HG02852 (cell line): Measurements from ENCODE around the gene HIVEP2.

Experiments
- ATAC-seq: cut with Tn5 transposase; IDR thresholded peaks from one replicate; pipeline ENCODE4 v1.9.1; 2021; ENCODE audit warnings: mild to moderate bottlenecking, moderate library complexity; ENCODE audit not compliant: unreplicated experiment

HIVEP2 gene

DNA sequence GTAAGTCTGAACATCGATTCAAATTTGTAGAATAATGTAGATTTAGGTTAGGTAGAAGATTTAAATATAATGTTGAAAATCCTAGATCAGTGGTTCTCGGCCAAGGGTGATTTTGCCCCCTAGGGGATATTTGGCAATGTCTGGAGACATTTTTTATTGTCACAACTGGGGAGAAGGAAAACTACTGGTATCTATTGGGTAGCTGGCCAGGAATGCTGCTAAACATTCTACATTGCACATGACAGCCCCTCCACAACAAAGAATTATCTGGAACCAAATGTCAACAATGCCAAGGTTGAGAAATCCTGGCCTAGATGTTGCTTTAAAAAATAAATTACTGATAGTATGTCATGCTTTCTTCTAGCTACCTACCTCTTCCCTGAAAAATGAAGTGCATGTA, 76.1 kb downstream of the HIVEP2 start:
- no peak for ATAC-seq

DNA sequence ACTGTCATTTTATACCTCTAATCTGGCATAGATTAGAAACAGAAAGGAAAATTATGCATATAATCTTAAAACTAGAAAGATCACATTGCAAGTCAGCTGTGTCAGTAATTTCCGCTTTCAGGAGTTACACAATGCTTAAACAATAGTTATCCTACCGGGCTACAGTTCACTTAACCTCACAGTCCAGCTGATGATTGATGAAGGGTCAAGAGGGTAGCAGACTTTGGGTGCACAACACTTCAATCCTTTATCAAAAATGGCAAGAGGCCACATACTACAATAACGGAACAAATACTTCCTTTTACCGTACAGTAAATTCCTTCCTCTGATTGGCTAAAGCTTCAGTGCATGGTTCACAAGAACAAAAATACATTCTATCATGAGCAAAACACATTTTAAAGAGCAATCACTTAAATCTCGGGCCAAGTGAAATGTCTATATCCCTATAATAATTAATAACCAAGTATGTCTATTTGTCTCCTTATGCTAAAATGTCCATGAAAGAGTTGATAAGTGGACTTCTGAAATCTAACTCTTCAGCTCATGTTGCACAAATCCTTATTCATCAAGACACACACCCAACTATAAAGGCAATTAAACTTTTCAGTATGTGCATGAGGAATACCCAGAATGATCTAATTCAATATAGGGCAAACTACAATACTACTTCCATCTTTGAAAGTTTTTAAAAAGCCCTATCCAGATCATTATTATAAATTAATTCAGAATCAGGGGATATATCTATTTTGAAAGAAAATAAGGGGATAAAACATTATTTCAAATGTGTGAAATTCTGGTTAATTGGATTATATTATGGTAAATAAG, 76.8 kb downstream of the HIVEP2 start:
- ATAC-seq, result no peak

DNA sequence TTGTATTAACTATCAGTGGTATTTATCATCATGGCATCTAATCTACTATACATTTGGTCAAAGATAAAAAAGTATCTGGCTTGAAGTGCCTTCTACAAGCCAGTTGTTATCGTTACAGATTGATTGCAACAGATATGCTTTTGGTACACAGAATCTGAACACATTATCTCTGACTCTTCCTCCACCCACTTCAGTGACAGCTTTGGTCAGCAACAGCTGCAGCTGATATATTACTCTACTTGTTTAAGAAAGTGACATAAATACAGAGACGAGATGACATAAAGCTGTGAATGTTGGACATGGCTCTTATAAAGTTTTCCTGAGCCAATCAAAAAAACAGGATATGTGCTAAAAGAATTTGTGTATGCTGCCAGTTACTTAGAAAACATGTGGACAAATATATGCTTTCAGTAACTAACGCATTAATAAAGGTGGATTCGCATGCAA, 77.6 kb downstream of the HIVEP2 start:
- ATAC-seq, result no peak

DNA sequence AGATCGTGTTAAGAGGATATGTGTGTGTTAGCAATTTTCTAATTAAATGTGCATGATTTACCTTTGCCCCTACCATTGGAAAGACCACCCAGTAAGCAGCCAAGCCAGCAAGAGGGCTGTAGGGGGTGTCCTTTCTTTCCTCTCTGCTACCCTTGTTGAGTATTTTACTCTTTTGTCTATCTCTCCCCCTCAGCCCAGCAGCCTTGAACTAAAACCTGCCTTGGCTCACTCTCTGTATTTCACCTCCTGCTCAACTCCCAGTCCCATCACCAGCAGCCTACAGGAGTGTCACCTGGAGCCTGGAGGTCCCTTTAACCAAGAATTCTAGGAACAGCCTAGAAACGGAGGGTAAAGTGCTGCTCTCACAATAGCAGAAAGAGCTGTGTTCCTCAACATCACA, 81.0 kb downstream of the HIVEP2 start:
- no peak for ATAC-seq

DNA sequence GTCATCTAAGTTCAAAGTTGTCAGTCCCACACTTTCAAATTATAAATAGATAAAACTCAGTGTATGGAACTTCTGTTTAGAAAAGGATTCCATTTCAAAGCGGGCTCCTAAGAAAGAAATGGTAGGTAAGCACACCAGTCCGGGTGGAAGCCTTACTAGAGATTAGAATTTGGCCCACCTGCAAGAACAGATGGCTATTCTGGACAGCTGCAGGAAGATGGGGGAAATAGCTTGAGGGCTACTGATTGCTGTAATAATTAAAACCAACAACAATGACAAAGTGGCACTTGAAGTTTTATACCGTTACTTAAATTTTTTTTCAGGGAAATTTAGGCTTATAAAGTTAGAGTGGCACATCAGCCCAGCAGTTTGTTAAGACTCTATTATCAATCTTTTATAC, 83.3 kb downstream of the HIVEP2 start:
- ATAC-seq, result no peak

DNA sequence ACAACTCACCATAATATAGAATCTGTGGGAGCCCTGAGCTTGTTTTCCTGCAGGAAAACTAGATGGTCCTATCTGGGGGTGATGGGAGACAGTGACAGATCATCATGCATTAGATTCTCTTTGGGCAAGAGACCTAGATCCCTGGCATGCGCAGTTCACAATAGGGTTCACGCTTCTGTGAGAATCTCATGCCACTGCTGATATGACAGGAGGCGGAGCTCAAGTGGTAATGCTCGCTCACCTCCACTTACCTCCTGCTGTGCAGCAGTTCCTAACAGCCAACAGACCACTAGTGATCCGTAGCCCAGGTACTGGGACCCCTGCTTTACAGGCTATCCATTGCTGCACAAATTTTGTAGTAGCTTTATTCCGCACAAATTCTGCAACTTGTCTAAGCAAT, 84.5 kb downstream of the HIVEP2 start:
- no peak for ATAC-seq

DNA sequence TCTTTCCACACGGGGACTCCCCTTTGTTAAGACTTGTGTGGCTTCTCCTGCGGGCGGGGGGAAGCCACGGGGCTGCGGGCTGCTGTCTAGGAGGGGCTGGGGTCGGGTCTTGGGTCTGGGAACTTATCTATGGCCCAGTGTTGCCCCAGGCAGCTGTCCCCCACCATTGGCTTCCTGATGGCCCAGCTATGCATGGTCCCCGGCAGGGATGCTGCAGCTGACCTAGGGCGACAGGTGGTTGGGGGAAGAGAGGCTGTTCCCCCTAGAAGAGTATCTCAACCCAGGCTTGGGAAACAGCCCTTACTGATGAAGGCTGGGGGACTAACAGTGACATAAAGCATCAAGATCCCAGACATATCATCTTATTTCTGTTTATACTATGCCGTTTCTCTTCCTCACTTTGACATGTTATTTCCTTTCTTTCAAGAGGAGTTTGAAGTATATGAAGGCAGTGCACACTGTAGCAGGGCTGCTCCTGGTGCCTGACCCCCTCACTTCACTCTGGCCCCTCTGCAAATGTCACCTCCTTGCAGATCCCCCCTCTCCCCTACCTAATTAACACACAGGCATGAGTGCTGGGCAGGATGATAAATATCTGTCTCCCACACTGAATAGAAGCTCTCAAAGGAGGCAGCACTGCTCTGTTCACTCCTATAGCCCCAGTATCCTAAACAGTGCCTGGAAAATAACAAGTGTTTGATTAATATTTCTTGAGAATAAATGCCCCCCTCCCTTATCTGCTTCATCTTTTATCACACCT, 87.0 kb downstream of the HIVEP2 start:
- ATAC-seq, result peak; percentile 7

DNA sequence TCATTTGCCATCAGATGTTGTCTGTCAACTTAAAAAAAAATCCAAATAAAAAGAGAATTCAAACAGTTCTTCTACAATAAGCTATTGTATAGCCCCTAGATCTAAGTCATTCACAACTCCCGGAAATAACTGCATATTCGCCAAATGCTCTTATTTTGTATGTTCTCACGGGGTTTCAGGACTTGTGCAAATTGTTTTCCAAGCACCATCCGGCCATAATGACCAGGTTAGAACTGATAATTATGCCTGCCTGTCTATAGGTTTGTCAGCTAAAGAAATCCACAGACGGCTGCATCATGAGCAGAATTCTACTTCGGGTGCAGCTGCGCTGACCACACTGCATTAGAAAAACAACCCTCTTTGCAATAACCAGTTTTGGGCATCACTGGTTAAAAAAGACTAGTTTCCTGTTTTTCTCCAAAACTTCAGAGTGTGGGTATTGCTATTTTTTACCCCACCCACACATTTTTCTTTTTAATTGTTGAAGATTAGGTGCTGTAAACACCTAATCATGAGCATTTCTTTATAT, 87.7 kb downstream of the HIVEP2 start:
- peak; percentile 28 for ATAC-seq

DNA sequence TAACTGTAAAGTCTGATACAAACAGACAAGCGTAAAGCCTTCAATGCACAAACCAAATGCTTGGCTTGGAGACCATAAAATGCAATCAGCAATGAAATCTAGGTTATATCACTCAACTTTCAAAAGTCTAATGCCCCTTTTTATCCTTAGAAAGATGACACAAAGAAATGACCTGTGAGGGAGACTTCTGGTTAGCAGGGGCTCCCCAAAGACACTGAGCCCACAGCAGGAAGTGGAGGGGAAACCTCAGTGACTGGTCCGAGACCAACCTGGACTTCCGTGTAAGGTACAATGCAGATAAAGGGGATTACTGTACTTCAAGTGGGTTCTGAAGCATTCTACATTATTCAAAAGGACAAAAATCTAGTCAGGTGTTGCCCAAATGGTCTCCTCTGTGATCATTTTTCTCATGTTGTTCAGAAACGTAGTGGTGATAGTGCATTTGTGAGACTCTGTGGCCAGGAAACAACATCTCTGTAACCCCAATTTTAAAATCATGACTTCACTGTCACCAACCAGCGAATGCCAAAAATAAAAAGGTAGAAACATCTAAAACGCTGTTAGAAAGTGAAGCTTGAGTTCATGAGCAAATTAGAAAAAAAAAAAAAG, 88.2 kb downstream of the HIVEP2 start:
- peak; percentile 71 for ATAC-seq

DNA sequence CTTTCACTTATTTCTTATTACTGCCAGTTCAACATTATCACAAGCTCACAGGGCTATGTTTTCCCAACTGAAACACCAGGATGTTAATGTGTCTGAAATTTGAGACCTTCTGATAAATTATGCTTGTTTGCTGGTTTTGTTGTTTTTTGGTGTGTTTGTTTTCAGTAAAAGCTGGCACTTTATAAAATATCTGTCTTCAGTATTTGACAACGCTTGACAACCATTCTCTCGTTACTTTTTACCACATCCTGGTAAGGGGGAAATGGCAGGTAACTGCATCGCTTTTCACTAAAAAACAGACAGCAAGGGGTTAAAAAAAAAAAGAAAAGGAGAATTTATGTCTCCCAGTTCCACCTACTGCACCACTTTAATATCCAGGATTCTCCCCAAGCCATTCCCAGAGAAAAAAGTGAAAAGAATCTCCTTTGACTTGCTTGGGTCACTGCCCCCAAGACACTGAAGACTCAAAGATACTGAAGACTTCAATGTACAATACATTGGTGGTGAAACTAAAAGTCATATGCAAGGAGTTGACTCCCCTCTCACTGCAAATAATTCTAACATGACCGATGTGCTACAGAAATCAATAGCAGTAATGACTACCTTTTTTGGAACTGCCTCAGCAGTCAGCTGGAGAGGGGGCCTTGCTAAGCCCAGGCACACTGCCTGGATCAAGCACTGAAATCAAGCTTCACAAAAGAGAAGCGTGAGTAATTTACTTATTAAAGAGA, 88.9 kb downstream of the HIVEP2 start:
- peak; percentile 31 for ATAC-seq

DNA sequence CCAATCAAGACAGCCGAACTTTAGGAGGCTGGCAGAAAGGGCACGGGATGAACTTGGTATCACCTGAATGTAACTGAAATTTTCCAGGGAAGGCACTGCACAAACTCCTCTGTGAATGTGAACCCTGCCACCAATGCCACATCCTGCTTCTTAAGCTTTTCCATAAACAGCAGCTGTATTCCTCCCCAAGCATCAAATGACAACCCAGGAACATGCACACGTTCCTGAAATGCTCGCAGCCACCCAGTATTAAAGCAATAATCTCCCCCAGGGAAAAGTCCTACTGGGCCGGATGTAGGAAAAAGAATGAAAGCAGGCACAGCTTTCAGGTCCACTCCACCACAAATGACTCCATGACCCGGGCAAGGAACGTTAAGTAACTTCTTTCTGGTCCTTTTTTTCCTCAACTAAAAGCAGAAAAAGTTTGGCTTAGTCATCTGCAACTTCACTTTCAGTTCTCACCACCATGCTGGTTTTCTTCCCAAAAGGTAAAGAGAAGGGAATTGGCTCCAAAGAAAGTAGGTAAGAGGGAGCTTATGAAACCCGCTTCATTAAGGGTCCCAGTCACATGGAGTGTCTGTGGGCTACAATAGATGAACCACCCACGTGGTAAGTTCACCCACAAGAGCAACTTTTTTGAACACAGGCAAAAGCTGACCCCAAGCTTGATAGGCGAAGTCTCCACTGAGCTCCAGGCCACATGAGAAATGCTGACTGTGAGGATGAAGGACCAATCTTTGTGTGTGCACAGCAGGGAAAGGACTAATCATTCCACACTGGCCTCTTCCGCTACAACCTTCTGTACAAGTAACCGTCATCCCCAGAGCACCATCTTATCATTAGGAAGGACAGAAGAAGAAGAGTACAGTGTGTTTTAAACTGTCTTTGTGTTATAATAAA, 90.1 kb downstream of the HIVEP2 start:
- ATAC-seq, result no peak

DNA sequence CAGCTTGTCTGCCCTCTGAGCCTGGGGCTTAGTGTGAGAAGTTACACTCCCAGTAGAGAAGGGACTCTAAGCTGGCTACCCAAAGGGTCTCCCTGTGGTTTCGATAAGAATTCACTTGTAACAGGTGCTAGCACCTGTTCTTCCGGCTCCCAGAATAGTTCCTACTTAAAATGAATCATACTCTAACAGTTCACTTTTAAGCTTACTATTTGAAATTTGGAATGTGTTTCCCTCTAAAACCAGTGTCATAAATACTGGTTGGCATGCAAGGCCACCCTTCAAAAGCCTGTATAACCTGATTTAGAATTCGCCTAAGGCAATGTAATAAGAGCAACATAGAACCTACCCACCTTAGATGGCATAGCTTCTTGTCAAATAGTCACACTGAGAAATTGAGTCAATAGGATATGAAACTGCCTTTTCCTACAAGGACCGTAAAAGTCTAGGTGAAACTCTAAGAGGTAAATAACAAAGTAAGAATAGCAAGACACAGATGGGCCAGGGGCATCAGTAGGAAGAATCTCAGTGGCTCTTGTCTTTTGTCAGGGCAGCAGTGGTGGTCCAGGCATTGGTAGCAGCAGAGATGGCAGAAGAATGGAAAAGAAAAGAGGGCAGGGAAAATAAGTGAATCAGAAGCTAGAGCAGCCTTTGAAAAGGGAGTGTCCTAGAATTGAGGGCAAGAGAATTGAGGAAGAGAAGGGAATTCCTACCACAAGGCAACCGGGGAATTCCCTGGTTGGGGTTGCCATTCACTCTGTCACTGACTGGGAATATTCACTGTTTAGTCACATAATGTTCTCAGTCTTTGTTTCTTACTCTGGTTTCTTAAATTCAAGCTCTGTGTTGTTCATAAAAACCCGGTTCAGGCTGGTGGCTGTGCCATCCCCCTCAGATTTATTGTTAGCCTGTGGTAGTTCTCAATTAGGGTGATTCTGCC, 91.5 kb downstream of the HIVEP2 start:
- no peak for ATAC-seq

DNA sequence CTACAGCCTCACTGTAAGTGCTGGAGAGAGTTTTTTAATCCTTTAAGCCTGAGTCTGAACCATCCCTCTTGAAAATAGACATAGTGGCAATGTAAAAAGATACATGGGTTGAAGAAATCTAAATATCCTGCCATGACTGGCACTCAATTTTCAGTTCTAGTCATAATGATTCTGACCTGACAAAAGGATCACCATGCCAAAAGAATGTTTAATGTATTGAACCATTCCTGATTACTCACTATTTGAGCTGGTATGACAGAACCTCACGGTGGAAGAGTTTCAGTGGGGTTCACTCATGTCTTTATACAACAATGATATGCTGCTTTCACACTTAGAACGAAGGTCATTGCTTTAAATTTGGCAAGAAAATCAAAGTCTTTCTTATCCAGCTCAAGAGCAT, 93.4 kb downstream of the HIVEP2 start:
- no peak for ATAC-seq

DNA sequence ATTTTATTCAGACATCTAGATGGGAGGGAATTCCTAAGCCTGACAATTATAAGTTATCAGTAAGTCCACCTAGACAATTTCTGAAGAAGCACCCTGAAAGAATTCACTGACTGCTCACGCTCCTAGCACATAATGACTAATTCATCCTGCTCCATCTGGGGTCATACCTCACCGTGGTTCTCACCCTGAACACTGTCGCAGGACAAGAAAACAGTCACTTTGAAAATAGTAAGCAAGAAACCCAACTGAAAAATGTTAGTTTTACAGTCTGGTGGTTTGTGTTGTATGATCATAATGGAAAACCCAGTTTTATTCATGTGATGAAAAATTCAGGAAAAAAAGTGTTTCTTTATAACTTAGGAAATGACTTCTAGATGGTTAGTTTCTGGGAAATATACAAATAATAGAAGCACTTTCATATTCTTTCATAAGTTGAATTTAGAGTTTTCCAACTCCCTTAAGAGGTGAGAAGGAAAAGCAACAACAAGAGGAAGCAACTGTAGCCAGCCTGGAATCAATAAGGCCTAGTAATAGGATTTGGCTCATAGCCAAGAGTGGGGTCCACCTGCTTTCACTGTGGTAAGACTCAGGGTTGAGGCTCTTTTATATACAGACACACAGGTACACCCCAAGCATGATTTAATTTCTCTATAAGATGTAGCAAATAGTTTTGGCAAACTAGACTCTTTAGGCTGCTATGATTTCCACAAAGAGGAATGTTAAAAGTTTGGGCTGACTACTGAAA, 94.1 kb downstream of the HIVEP2 start:
- ATAC-seq, result peak; percentile 59

DNA sequence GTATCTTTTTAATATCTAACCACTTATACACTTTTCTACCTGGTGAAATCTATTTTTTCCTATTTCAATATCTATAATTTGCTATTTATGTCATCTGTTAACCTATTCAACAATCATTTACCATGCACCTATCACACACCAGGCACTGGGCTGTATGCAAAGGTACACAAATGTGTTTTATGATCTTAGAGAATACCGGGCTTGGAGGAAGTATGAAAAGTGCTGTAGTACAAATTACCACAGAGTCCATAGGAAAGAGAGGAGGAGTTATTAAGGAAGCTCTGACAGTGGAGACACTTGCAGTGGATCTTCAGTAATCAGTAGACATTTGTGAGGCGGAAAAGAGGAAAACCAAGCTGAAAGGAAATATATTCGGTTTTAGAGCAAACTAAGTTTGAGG, 96.0 kb downstream of the HIVEP2 start:
- no peak for ATAC-seq

DNA sequence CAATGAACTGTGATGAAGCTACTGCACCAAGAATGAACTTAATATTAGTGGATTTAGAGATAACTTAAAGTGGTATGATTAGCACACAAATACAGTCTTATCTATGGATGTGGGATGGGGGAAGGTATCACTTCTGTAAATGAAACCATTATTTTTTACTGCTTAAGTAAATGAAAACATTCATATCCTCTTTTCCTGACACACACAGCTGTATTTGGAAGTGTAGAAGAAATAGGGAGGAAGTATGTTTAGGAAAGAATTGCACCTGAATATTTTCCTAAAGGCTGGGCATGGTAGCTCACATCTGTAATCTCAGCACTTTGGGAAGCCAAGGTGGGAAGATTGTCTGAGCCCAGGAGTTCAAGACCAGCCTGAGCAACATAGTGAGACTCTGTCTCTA, 96.8 kb downstream of the HIVEP2 start:
- no peak for ATAC-seq

DNA sequence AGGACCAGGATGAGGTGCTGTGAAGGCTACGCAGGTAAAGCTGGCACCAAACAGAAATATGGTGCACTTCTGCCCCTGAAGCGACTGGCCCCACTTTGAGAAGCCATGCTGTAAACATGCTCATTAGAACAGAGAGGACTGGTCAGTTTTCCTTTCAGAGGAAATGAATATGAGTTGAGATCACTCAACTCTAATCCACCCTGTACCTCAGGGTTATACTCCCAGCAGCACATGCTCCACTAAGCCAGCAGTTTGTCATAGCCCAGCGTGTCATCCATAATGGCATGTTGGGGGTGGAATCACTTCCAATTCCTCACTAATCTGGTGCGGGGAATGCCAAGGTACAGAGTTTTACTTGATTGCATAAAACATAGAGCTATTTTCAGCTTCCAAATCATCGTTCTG, 98.1 kb downstream of the HIVEP2 start:
- no peak for ATAC-seq

DNA sequence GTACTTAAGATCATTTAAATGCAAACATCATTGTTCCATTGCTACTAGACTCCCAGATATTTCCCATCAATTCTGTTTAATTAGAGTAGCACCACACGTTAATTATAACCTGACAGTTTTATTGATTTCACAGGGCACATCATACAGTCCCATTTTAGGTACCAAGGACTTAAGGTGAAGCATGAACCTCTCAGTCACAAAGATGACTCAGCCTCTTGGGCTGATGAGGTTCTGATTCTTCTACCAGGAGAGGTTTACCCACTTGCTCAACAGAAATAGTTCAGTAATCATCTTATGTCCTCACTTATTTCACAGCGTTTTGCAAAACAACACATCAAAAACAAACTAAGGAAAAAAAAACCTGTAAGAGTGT, 98.5 kb downstream of the HIVEP2 start:
- no peak for ATAC-seq
